ENCODE data around the gene ANKRD55.

GRCh38 chr5:56229111-56229510 is 4.0 kb downstream of the ANKRD55 start:
- TF ChIP-seq POLR2A (IDR thresholded peaks at IDR 0.05) = no peak
- TF ChIP-seq CTCF (IDR thresholded peaks at IDR 0.05) = no peak
- TF ChIP-seq POLR2AphosphoS5 (IDR thresholded peaks at IDR 0.05; ENCODE audit: insufficient read depth in 1 of 2, low read depth in 1 of 2) = no peak
